Colonic mucosa (tissue), 4 donors: ENCODE data around the gene WASF2. TPM values are rescaled to one million over a fixed set of nuclear protein-coding genes. Genes with fewer than 3 reads are reported as not detected.

ENCODE experiments used
- DNase-seq: peaks from one replicate; pipeline ENCODE4 v3.0.0-alpha.2; 2020
- H3K27ac ChIP-seq: fragments of 200-600 bp; one replicate; pipeline ENCODE4 v1.8.0; 2021
- H3K27me3 ChIP-seq: fragments of 200-600 bp; one replicate; pipeline ENCODE4 v1.8.0; 2021
- H3K36me3 ChIP-seq: fragments of 200-600 bp; one replicate; pipeline ENCODE4 v1.8.0; 2021
- H3K4me1 ChIP-seq: fragments of 200-600 bp; one replicate; pipeline ENCODE4 v1.8.0; 2021; ENCODE audit warnings: mild to moderate bottlenecking
- H3K4me3 ChIP-seq: fragments of 200-600 bp; one replicate; pipeline ENCODE4 v1.8.0; 2021
- H3K9ac ChIP-seq, 2 donors: one replicate each; pipeline ENCODE4 v1.7.0; 2013; ENCODE audit warnings: control low read depth in 2 of 2, low read depth in 2 of 2, low read length in 2 of 2
- H3K9me3 ChIP-seq: fragments of 200-600 bp; one replicate; pipeline ENCODE4 v1.8.0; 2021
- intact Hi-C: fragments of 100-400 bp; cut with DNase I; formaldehyde crosslinking; loops from one replicate; pipeline ENCODE4 v1.14.1; 2022
- total RNA-seq, 2 donors: library from RNA; stranded (reverse); fragmentation: NEBNext Ultra II Directional in 1 of 2; extraction: Animal tissue kit (Norgen Biotek cat#: 25700) in 1 of 2; gene quantifications; one replicate each; pipeline ENCODE4 v1.2.1, GENCODE V29; 2021
- TF ChIP-seq, protein P1 (sequence below): fragments of 200-600 bp; IDR thresholded peaks from one replicate; pipeline ENCODE4 v1.8.0; 2022; ENCODE audit warnings: antibody characterized with exemption, mild to moderate bottlenecking
- donor health status: healthy.
- donor health status: DM: no; HTN: no; CAD: no.
- donor health status: DM: no; HTN: no; CAD: no.

WASF2 gene
- total RNA-seq, 2 donors from 2014 or later = 120 to 168 TPM

DNA sequence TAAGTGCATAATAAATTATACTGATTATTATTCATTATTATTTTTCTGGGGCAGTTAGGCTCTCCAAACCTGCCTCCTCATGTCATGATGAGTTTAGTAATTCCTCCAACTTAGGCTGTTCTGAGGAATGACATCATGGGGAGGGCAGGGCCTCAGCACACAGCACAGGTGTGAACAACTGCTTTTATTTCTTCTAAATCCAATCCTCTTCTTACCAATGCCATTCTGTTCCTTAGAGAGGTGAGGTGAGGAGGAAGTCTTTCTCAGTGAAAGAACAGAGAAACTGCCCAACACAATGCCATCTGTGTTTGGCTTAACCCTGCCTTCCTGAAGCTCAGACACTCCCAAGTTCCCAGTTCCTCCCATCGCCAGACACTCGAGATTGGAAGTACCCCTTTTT lies 45.4 kb upstream of the WASF2 start:
- H3K36me3 ChIP-seq = no peaks in the 10 kb centered on the region
- peaks cover 6% of the 10 kb centered on the region for H3K4me1 ChIP-seq
- no peaks in the 10 kb centered on the region for H3K27me3 ChIP-seq
- H3K9me3 ChIP-seq = no peaks in the 10 kb centered on the region
- no peak overlapping the region for H3K27ac ChIP-seq
- intact Hi-C loops = no loop called here
- no peak overlapping the region for H3K4me3 ChIP-seq
- DNase-seq = no peak
- TF ChIP-seq, protein P1, sequence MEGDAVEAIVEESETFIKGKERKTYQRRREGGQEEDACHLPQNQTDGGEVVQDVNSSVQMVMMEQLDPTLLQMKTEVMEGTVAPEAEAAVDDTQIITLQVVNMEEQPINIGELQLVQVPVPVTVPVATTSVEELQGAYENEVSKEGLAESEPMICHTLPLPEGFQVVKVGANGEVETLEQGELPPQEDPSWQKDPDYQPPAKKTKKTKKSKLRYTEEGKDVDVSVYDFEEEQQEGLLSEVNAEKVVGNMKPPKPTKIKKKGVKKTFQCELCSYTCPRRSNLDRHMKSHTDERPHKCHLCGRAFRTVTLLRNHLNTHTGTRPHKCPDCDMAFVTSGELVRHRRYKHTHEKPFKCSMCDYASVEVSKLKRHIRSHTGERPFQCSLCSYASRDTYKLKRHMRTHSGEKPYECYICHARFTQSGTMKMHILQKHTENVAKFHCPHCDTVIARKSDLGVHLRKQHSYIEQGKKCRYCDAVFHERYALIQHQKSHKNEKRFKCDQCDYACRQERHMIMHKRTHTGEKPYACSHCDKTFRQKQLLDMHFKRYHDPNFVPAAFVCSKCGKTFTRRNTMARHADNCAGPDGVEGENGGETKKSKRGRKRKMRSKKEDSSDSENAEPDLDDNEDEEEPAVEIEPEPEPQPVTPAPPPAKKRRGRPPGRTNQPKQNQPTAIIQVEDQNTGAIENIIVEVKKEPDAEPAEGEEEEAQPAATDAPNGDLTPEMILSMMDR = no peak
- peak overlapping the region; percentile 14 to 38 for H3K9ac ChIP-seq

DNA sequence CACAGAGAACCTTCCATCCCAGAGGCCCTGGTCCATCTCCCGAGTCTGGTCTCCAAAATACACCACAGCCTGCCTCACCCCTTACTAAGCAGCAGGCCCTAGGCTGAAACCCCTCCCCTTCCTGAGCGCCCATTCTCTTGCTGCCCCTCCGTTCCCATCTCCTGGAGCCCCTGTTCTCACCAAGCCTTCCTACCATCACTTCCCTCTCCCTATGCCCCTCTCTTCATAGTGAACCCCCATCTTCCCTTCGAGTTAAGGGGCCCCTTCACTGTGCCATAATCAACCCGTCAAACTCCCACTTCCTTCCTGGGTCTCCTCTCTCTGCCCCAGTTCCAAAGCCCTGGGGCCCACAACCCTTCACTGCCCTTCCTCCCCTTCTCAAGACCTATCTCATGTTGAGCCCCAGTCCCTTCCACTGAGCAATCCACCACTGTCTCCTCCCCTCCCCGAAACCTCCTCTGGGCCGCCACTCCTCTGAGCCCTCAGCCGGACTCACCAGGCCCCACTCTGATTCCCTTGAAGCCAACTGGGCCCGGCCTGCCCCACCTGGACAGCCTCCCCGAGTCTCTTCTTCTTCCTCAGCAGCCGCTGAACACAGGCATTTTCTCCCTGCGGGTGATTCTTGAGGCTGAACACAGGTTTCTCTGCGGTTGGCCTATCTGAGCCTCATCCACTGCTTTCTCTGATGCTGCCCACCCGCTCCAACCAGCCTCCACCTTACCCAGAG lies 42.2 kb upstream of the WASF2 start:
- DNase-seq = no peak
- Histone ChIP-seq H3K9ac (no peak overlapping the region), H3K36me3 (no peaks in the 10 kb centered on the region), H3K27ac (no peak overlapping the region), H3K4me1 (peaks cover 20% of the 10 kb centered on the region), H3K4me3 (no peak overlapping the region), H3K27me3 (no peaks in the 10 kb centered on the region), H3K9me3 (no peaks in the 10 kb centered on the region)
- intact Hi-C loops = no loop called here
- TF ChIP-seq, protein P1 = no peak

DNA sequence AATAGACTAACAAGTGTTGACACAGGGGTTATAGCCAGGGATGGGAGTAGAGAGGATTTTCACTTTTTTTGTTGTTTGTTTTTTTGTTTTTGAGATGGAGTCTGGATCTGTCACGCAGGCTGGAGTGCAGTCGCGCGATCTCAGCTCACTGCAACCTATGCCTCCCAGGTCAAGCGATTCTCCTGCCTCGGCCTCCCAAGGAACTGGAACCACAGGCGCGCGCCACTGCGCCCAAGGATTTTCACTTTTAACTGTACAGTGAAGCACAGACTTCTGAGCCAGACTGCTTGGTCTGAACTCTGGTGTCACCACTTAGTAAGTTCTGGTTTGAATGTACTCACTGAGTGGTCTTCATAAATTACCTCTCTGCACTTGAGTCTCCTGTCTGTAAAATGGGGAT lies 40.2 kb upstream of the WASF2 start:
- Histone ChIP-seq H3K9ac (no peak overlapping the region), H3K27me3 (no peaks in the 10 kb centered on the region), H3K27ac (no peak overlapping the region), H3K9me3 (no peaks in the 10 kb centered on the region), H3K4me3 (no peak overlapping the region), H3K4me1 (peaks cover 27% of the 10 kb centered on the region), H3K36me3 (no peaks in the 10 kb centered on the region)
- TF ChIP-seq, protein P1 = no peak
- intact Hi-C loops = no loop called here
- DNase-seq = no peak

DNA sequence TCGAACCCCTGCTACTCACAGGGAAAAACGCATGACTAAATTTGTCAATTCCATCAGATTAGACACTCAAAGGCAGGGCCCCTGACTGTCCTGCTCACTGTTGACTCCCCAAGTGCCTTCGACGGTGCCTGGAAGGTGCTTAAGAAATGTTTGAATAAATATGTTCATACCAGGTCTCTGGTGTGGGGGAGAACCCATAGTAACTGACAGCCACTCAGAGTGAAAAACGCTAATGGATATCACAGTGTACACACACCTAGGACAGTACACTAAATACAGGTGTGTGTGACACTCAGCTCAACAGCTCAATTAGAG lies 39.7 kb upstream of the WASF2 start:
- TF ChIP-seq, protein P1 = no peak
- Histone ChIP-seq H3K36me3 (no peaks in the 10 kb centered on the region), H3K9me3 (no peaks in the 10 kb centered on the region), H3K27me3 (no peaks in the 10 kb centered on the region), H3K27ac (peak overlapping the region; percentile 76), H3K4me3 (no peak overlapping the region), H3K9ac (no peak overlapping the region), H3K4me1 (peaks cover 27% of the 10 kb centered on the region)
- no peak for DNase-seq
- intact Hi-C loops = no loop called here

DNA sequence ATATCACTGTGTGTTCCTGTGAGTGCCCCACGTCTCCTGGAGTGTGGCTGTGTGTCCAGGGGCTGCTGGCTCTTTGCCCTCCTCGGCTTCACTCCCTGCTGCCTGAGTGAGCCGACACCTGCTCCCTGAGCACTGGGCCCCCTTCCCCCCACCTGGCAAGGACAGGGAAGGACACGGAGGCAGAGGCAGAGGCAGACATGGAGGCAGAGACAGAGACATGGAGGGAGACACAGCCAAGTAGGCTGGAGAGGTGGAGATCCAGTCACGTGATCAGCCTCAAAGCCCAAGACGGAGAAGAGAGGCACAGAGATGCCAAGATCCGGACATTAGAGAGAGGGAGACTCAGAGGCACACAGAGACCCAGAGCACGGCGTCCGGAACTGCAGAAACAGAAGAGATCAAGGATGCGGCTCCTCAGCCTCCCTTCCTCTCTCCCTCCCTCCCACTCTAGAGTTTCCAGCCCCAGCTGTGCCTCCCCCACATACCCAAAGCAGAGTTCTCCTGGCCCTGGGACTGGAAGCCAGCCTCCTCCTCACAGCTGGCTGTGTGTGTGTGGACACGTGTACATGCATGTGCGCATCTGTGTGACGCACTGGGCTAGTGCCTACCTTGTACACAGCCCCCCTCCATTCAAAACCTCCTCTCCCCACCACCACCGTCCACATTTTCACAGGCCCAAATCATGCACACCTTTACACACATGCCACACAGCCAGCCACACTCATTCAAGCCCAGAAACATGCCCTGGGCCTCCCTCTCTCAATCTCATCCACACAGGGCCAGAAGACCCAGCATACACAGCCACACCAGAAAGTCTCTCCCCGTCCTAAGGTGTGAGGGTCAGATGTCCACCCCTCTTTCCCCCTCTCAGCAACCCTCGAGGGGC lies 39.1 kb upstream of the WASF2 start:
- Histone ChIP-seq H3K9ac (peak overlapping the region in 1 of 2 donors; percentile 88), H3K4me3 (peak overlapping the region; percentile 52), H3K4me1 (peaks cover 27% of the 10 kb centered on the region), H3K9me3 (no peaks in the 10 kb centered on the region), H3K27me3 (no peaks in the 10 kb centered on the region), H3K36me3 (no peaks in the 10 kb centered on the region), H3K27ac (peak overlapping the region; percentile 76)
- intact Hi-C loops = no loop called here
- TF ChIP-seq, protein P1 = no peak
- DNase-seq = peak; percentile 72
